PFSK-1 (cell line): ENCODE results near the gene ULK3.

ENCODE experiments used
- POLR2AphosphoS5 ChIP-seq: IDR thresholded peaks from 2 replicates; pipeline ENCODE4 v1.6.1; 2012; ENCODE audit warnings: low read depth, mild to moderate bottlenecking, control low read depth, low read length, moderate library complexity
- REST ChIP-seq, 2 experiments: IDR thresholded peaks; 2 replicates each; pipeline versions ENCODE4 v1.6.1 to v1.8.0; 2011 to 2012; ENCODE audit warnings: low read depth in 2 of 2, low read length in 2 of 2, control low read depth in 1 of 2, inconsistent platforms in 1 of 2, mild to moderate bottlenecking in 1 of 2, moderate library complexity in 1 of 2; ENCODE audit not compliant: insufficient read depth in 1 of 2
- SIN3A ChIP-seq: IDR thresholded peaks from 2 replicates; pipeline ENCODE4 v1.6.1; 2012; ENCODE audit warnings: mild to moderate bottlenecking, low read length, moderate library complexity, borderline replicate concordance; ENCODE audit not compliant: insufficient read depth
- TAF1 ChIP-seq: IDR thresholded peaks from 2 replicates; pipeline ENCODE4 v1.6.1; 2012; ENCODE audit warnings: low read length, control low read depth, borderline replicate concordance; ENCODE audit not compliant: insufficient read depth

GRCh38 chr15:74799255-74799855, 43.6 kb downstream of the ULK3 start:
- TF ChIP-seq REST (IDR thresholded peaks at IDR 0.05; ENCODE audit: insufficient read depth in 1 of 2, low read depth in 2 of 2, low read length in 2 of 2) (no peak), POLR2AphosphoS5 (no peak), TAF1 (no peak), SIN3A (no peak)
